ENCODE data around the gene TXN2.

GRCh38 chr22:36424901-36425579 lies 56.4 kb downstream of the TXN2 start:
- no peak for TF ChIP-seq CTCF (IDR thresholded peaks at IDR 0.05 in 2 of 3, conservative IDR thresholded peaks at IDR 0.05 in 1 of 3; ENCODE audit: borderline replicate concordance in 1 of 3, insufficient read depth in 1 of 3, low read depth in 2 of 3, low read length in 2 of 3)
- no peak for TF ChIP-seq EGR1 (IDR thresholded peaks at IDR 0.05; ENCODE audit: low read depth)
- no peak for TF ChIP-seq MAX (IDR thresholded peaks at IDR 0.05)
- TF ChIP-seq TCF7L2 (IDR thresholded peaks at IDR 0.05; ENCODE audit: borderline replicate concordance, extremely low read depth, insufficient read depth, insufficient read length) = no peak
